H1 (cell line): Measurements from ENCODE around the gene CAPNS1. TPM values are rescaled to one million over a fixed set of nuclear protein-coding genes. Genes with fewer than 3 reads are reported as not detected.

ENCODE experiments used
- ATF2 ChIP-seq: IDR thresholded peaks from 2 replicates; pipeline ENCODE4 v1.6.1; 2012; ENCODE audit warnings: low read length, inconsistent platforms
- ATF3 ChIP-seq: IDR thresholded peaks from 2 replicates; pipeline ENCODE4 v1.6.1; 2011; ENCODE audit warnings: low read depth, mild to moderate bottlenecking, low read length; ENCODE audit not compliant: insufficient read depth
- BACH1 ChIP-seq: IDR thresholded peaks from 2 replicates; pipeline ENCODE4 v1.6.1; 2012; ENCODE audit warnings: low read length, improper control_type of control experiment
- CBX8 ChIP-seq: fragments of 300-800, 300-1000 bp; sonication (generic); IDR thresholded peaks from 2 replicates; pipeline ENCODE4 v1.7.1; 2016; ENCODE audit warnings: low read depth, low read length, borderline replicate concordance
- CEBPB ChIP-seq: IDR thresholded peaks from 2 replicates; pipeline ENCODE4 v1.6.1; 2012; ENCODE audit warnings: low read depth, low read length
- CHD2 ChIP-seq: IDR thresholded peaks from 2 replicates; pipeline ENCODE4 v1.6.1; 2012; ENCODE audit warnings: low read length, improper control_type of control experiment
- E2F6 ChIP-seq: IDR thresholded peaks from 2 replicates; pipeline ENCODE4 v1.6.1; 2012; ENCODE audit warnings: inconsistent platforms
- EGR1 ChIP-seq: IDR thresholded peaks from 2 replicates; pipeline ENCODE4 v1.6.1; 2011; ENCODE audit warnings: low read depth, low read length, borderline replicate concordance
- FOSL1 ChIP-seq: IDR thresholded peaks from 2 replicates; pipeline ENCODE4 v1.6.1; 2011; ENCODE audit warnings: mild to moderate bottlenecking, low read depth, low read length, moderate library complexity; ENCODE audit not compliant: insufficient read depth
- GABPA ChIP-seq: IDR thresholded peaks from 2 replicates; pipeline ENCODE4 v1.6.1; 2011; ENCODE audit warnings: mild to moderate bottlenecking, low read length, moderate library complexity, borderline replicate concordance; ENCODE audit not compliant: insufficient read depth
- GTF2F1 ChIP-seq: IDR thresholded peaks from 2 replicates; pipeline ENCODE4 v1.6.1; 2012; ENCODE audit warnings: low read depth, low read length, improper control_type of control experiment, borderline replicate concordance
- JUND ChIP-seq: IDR thresholded peaks from 2 replicates; pipeline ENCODE4 v1.6.1; 2011; ENCODE audit warnings: mild to moderate bottlenecking, improper control_type of control experiment, low read length
- KDM1A ChIP-seq: fragments of 200-600, 300-600 bp; sonication (generic); IDR thresholded peaks from 2 replicates; pipeline ENCODE4 v1.7.1; 2016; ENCODE audit warnings: mild to moderate bottlenecking, low read length, borderline replicate concordance
- KDM5A ChIP-seq: fragments of 200-600 bp; IDR thresholded peaks from 2 replicates; pipeline ENCODE4 v1.7.1; 2012; ENCODE audit warnings: mild to moderate bottlenecking, low read length, inconsistent platforms, mixed read lengths
- RNF2 ChIP-seq: fragments of 200-900, 300-1000 bp; sonication (generic); IDR thresholded peaks from 2 replicates; pipeline ENCODE4 v1.7.1; 2016; ENCODE audit warnings: borderline replicate concordance, low read depth, mild to moderate bottlenecking, antibody characterized with exemption, low read length; ENCODE audit not compliant: poor library complexity, severe bottlenecking; ENCODE audit errors: missing control alignments
- SAP30 ChIP-seq: fragments of 300-600 bp; sonication (generic); IDR thresholded peaks from 2 replicates; pipeline ENCODE4 v1.7.1; 2012; ENCODE audit warnings: low read length, moderate library complexity, mild to moderate bottlenecking, inconsistent platforms; ENCODE audit not compliant: insufficient read depth, insufficient replicate concordance
- SP1 ChIP-seq: IDR thresholded peaks from 2 replicates; pipeline ENCODE4 v1.6.1; 2011; ENCODE audit warnings: low read depth, low read length
- SRF ChIP-seq: IDR thresholded peaks from 2 replicates; pipeline ENCODE4 v1.6.1; 2011; ENCODE audit warnings: mild to moderate bottlenecking, low read depth, low read length, moderate library complexity
- SUZ12 ChIP-seq: fragments of 200-600 bp; sonication (generic); IDR thresholded peaks from 2 replicates; pipeline ENCODE4 v1.6.1; 2012; ENCODE audit warnings: mild to moderate bottlenecking, inconsistent platforms, low read length, moderate library complexity, mixed read lengths
- TAF7 ChIP-seq: optimal IDR thresholded peaks from 2 replicates; pipeline ENCODE3; 2011; ENCODE audit warnings: low read depth, mild to moderate bottlenecking, inconsistent platforms, low read length, moderate library complexity, borderline replicate concordance
- ZNF274 ChIP-seq: IDR thresholded peaks from 2 replicates; pipeline ENCODE4 v1.7.0; 2012; ENCODE audit warnings: low read length, borderline replicate concordance; ENCODE audit errors: extremely low read depth
- polyA plus RNA-seq, 7 experiments: library from polyadenylated mRNA; depleted of rRNA in 3 of 7; stranded (reverse) in 5 of 7; unstranded in 2 of 7; fragments of >200 nt in 5 of 7; fragments of 200-250 nt in 2 of 7; gene quantifications; 1 replicate in 5 of 7; 2 replicates in 1 of 7; 4 replicates in 1 of 7; pipeline versions ENCODE4 v1.2.1 to v1.2.3, GENCODE V29; 2011 to 2013; ENCODE audit warnings: missing spikeins in 2 of 7, mixed read lengths in 2 of 7
- total RNA-seq: library from RNA; stranded (reverse); fragmentation: NEBNext Ultra II Directional; extraction: Animal tissue kit (Norgen Biotek cat#: 25700); gene quantifications from 2 replicates; pipeline ENCODE4 v1.2.1, GENCODE V29; 2021

Gene CAPNS1
- total and polyA plus RNA-seq, 2 of the 8 experiments (the other 6 are each of a cell fraction or from before 2014, with no cell fraction given): 382 to 438 TPM

GRCh38 chr19:36139473-36140303 lies at the start of gene CAPNS1 (continued):
- TF ChIP-seq SAP30 (no peak), EGR1 (peak; percentile 65), CBX8 (no peak), ATF2 (no peak), CEBPB (no peak), SRF (no peak), KDM1A (peak; percentile 28; the same call in 1 of the 2 replicates), E2F6 (no peak), FOSL1 (peak; percentile 99), SP1 (peak; percentile 73), BACH1 (peak; percentile 67), KDM5A (no peak), RNF2 (no peak), ATF3 (peak; percentile 49; the same call in 1 of the 2 replicates), JUND (peak; percentile 87), CHD2 (no peak; the same call in 1 of the 2 replicates), TAF7 (no peak), ZNF274 (no peak), GABPA (no peak), SUZ12 (no peak), GTF2F1 (no peak)
